Endothelial cell of umbilical vein (primary cell): Measurements from ENCODE around the gene ATG13. TPM values are rescaled to one million over a fixed set of nuclear protein-coding genes. Genes with fewer than 3 reads are reported as not detected.

Experiments
- BruUV-seq: library from RNA; stranded (reverse); fragments of 400-500 nt; replicated peaks from 2 replicates; lab custom pipeline; 2021; lab: Mats Ljungman, UMichigan
- CTCF ChIA-PET: fragments of 300-600, 350-600 bp; sonication (Branson Sonifier 250); formaldehyde crosslinking; loops from one replicate; lab custom pipeline; 2021; ENCODE audit warnings: antibody characterized with exemption, inconsistent platforms; lab: Charles Lee
- POLR2A ChIA-PET: fragments of 300-600, 350-600 bp; sonication (Branson Sonifier 250); formaldehyde crosslinking; loops from one replicate; lab custom pipeline; 2021; ENCODE audit warnings: antibody characterized with exemption, inconsistent platforms; lab: Charles Lee
- DNase-seq: peaks from one replicate; pipeline ENCODE4 v3.0.0-alpha.2; 2011; ENCODE audit warnings: low read depth, low spot score
- FAIRE-seq: peaks from 2 replicates; lab custom pipeline; 2011; peaks lifted over from hg19 to GRCh38; lab: Jason Lieb, UNC
- H2AFZ ChIP-seq: 2 replicates; pipeline ENCODE4 v1.6.0; 2012; ENCODE audit warnings: low read depth, low read length, control low read depth, inconsistent platforms
- H3K27ac ChIP-seq: 2 replicates; pipeline ENCODE4 v1.5.1; 2011; ENCODE audit warnings: low read depth, mild to moderate bottlenecking, control low read depth, low read length, moderate library complexity; ENCODE audit not compliant: insufficient read depth
- H3K27me3 ChIP-seq, 2 experiments: 2 replicates each; pipeline versions ENCODE4 v1.6.0 to v1.6.1; 2011; ENCODE audit warnings: low read length in 2 of 2, mixed read lengths in 1 of 2; ENCODE audit not compliant: control insufficient read depth in 2 of 2, insufficient read depth in 2 of 2
- H3K36me3 ChIP-seq, 2 experiments: 2 replicates in 1 of 2; 3 replicates in 1 of 2; pipeline ENCODE4 v1.5.1; 2011; ENCODE audit warnings: low read length in 2 of 2, mild to moderate bottlenecking in 1 of 2, moderate library complexity in 1 of 2; ENCODE audit not compliant: control insufficient read depth in 2 of 2, insufficient read depth in 2 of 2; ENCODE audit errors: extremely low read depth in 1 of 2
- H3K4me1 ChIP-seq: 3 replicates; pipeline ENCODE4 v1.5.1; 2011; ENCODE audit warnings: mild to moderate bottlenecking, low read length; ENCODE audit not compliant: control insufficient read depth, insufficient read depth; ENCODE audit errors: extremely low read depth
- H3K4me2 ChIP-seq: 2 replicates; pipeline ENCODE4 v1.6.1; 2011; ENCODE audit warnings: low read length, control low read depth, mixed read lengths; ENCODE audit not compliant: insufficient read depth
- H3K4me3 ChIP-seq, 3 experiments: fragments of 200-600 bp in 1 of 3; sonication (generic), shearing (Covaris generic) in 1 of 3; replicated peaks in 1 of 3; 2 replicates each; pipeline ENCODE4 v1.5.1; 2011 to 2016; ENCODE audit warnings: control low read depth in 3 of 3, low read length in 3 of 3, mild to moderate bottlenecking in 2 of 3, inconsistent platforms in 1 of 3, low read depth in 1 of 3, moderate library complexity in 1 of 3; ENCODE audit not compliant: insufficient read depth in 1 of 3
- H3K79me2 ChIP-seq: 2 replicates; pipeline ENCODE4 v1.6.0; 2012; ENCODE audit warnings: low read length, inconsistent platforms; ENCODE audit not compliant: control insufficient read depth, insufficient read depth
- H3K9ac ChIP-seq: replicated peaks from 2 replicates; pipeline ENCODE3; 2011; ENCODE audit warnings: low read length, control low read depth; ENCODE audit not compliant: insufficient read depth; ENCODE audit errors: extremely low read depth
- H3K9me1 ChIP-seq: replicated peaks from 3 replicates; pipeline ENCODE4 v1.6.0; 2011; ENCODE audit warnings: mild to moderate bottlenecking, low read length; ENCODE audit not compliant: control insufficient read depth, insufficient read depth; ENCODE audit errors: extremely low read depth
- H3K9me3 ChIP-seq: replicated peaks from 2 replicates; pipeline ENCODE4 v1.5.1; 2012; ENCODE audit warnings: low read length, inconsistent platforms; ENCODE audit not compliant: control insufficient read depth, insufficient read depth
- H4K20me1 ChIP-seq: replicated peaks from 2 replicates; pipeline ENCODE3; 2011; ENCODE audit warnings: mild to moderate bottlenecking, low read length; ENCODE audit not compliant: control insufficient read depth, insufficient read depth; ENCODE audit errors: extremely low read depth
- EZH2 ChIP-seq: IDR thresholded peaks from 2 replicates; pipeline ENCODE4 v1.6.1; 2012; ENCODE audit warnings: borderline replicate concordance, low read depth, mild to moderate bottlenecking, moderate library complexity, low read length, inconsistent platforms; ENCODE audit not compliant: severe bottlenecking
- FOS ChIP-seq: IDR thresholded peaks from 2 replicates; pipeline ENCODE4 v1.6.1; 2011; ENCODE audit warnings: mild to moderate bottlenecking, low read length, moderate library complexity, borderline replicate concordance; ENCODE audit not compliant: insufficient read depth
- GATA2 ChIP-seq: IDR thresholded peaks from 2 replicates; pipeline ENCODE4 v1.7.0; 2011; ENCODE audit warnings: low read depth, mild to moderate bottlenecking, moderate library complexity, mixed read lengths, low read length; ENCODE audit not compliant: insufficient read length, insufficient read depth
- JUN ChIP-seq: IDR thresholded peaks from 2 replicates; pipeline ENCODE4 v1.6.1; 2011; ENCODE audit warnings: borderline replicate concordance, low read depth; ENCODE audit not compliant: insufficient read length, insufficient read depth
- MYC ChIP-seq: IDR thresholded peaks from one replicate; pipeline ENCODE4 v1.6.1; 2011; ENCODE audit warnings: mild to moderate bottlenecking, low read depth, low read length
- POLR2A ChIP-seq: IDR thresholded peaks from 2 replicates; pipeline ENCODE4 v1.6.1; 2012; ENCODE audit warnings: low read depth, mild to moderate bottlenecking, control low read depth, low read length
- POLR2AphosphoS5 ChIP-seq: IDR thresholded peaks from 2 replicates; pipeline ENCODE4 v1.6.1; 2012; ENCODE audit warnings: low read depth, mild to moderate bottlenecking, control low read depth, low read length, moderate library complexity; ENCODE audit not compliant: insufficient read depth
- dilution Hi-C: fragments of 300-500 bp; cut with MboI; formaldehyde crosslinking; loops from one replicate; pipeline ENCODE4 v1.15.0; 2019; ENCODE audit warnings: low sequenced_read_pairs; ENCODE audit not compliant: extremely low pct_ligation_motif_present
- intact Hi-C: fragments of 100-400 bp; cut with micrococcal nuclease; formaldehyde crosslinking; loops from one replicate; pipeline ENCODE4 v1.10.0; 2022
- polyA plus RNA-seq, 4 experiments: library from polyadenylated mRNA; depleted of rRNA in 3 of 4; stranded (reverse) in 3 of 4; unstranded in 1 of 4; fragments of >200 nt; gene quantifications; 2 replicates each; pipeline versions ENCODE4 v1.2.1 to v1.2.3, GENCODE V29; 2011 to 2012; ENCODE audit warnings: missing spikeins in 1 of 4
- total RNA-seq: library from RNA; stranded (reverse); gene quantifications from 2 replicates; pipeline ENCODE4 v1.2.3, GENCODE V29; 2021
- TF ChIP-seq, protein P1 (sequence below), 2 donors: IDR thresholded peaks; 1 replicate in 1 of 2; 2 replicates in 1 of 2; pipeline ENCODE4 v1.5.1; 2011; ENCODE audit warnings: low read length in 2 of 2, mild to moderate bottlenecking in 2 of 2, moderate library complexity in 2 of 2, control low read depth in 1 of 2, inconsistent platforms in 1 of 2, low read depth in 1 of 2; ENCODE audit not compliant: insufficient read depth in 1 of 2; ENCODE audit errors: extremely low read depth in 1 of 2
- TF ChIP-seq, protein P2 (sequence below): IDR thresholded peaks from 2 replicates; pipeline ENCODE4 v1.6.1; 2011; ENCODE audit not compliant: insufficient read depth, insufficient read length

The ATG13 gene
- total and polyA plus RNA-seq, 2 donors (not counting 3 experiments of a cell fraction or from before 2014, with no cell fraction given) = 60.1 to 66.5 TPM

DNA sequence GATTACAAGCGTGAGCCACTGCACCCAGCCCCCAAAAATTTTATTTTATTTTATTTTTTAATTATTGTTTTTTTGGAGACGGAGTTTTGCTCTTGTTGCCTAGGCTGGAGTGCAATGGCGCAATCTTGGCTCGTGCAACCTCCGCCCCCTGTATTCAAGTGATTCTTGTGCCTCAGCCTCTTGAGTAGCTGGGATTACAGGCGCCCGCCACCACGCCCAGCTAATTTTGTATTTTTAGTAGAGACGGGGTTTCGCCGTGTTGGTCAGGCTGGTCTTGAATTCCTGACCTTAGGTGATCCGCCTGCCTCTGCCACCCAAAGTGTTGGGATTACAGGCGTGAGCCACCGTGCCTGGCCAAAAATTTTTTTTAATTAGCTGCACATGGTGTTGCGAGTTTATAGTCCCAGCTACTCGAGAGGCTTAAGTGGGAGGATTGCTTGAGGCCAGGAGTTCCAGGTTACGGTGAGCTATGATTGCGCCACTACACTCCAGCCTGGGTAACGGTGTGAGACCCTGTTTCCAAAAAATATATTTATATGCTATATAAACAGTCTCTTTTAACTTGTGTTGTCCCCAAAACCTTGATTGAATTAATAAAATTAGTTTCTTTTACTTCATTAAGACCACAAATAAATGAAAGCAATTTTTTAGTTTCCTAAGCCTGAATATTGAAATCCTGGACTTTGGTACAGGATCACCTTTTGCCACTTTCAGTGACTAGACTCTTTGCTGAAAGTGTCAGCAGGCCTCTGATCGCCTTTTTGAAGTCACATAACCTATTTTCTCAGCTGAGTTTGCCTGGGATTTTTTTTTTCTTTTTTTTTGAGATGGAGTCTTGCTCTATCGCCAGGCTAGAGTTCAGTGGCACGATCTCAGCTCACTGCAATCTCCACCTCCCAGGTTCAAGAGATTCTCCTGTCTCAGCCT is 16.2 kb downstream of the ATG13 start:
- intact Hi-C loops = no loop called here
- peaks cover 4 to 8% of the 10 kb centered on the region in 2 experiments for H3K36me3 ChIP-seq
- no peak for DNase-seq
- no peaks in the 10 kb centered on the region for H3K9me1 ChIP-seq
- no peaks in the 10 kb centered on the region for H3K4me1 ChIP-seq
- H3K4me3 ChIP-seq = no peak overlapping the region
- no peaks in the 10 kb centered on the region for H3K9me3 ChIP-seq
- no TSS peak for BruUV-seq
- no peak overlapping the region for H2AFZ ChIP-seq
- H3K27me3 ChIP-seq = no peaks in the 10 kb centered on the region
- no peaks in the 10 kb centered on the region for H4K20me1 ChIP-seq
- no peak for FAIRE-seq
- ChIA-PET POLR2A (no interaction called here), CTCF (no interaction called here)
- no peak overlapping the region for H3K27ac ChIP-seq
- H3K79me2 ChIP-seq = no peaks in the 10 kb centered on the region
- no peak overlapping the region for H3K4me2 ChIP-seq
- dilution Hi-C loops = no loop called here
- no peak overlapping the region for H3K9ac ChIP-seq
- TF ChIP-seq POLR2AphosphoS5 = no peak
- TF ChIP-seq FOS = no peak
- no peak for TF ChIP-seq EZH2
- no peak for TF ChIP-seq POLR2A
- TF ChIP-seq, protein P1, sequence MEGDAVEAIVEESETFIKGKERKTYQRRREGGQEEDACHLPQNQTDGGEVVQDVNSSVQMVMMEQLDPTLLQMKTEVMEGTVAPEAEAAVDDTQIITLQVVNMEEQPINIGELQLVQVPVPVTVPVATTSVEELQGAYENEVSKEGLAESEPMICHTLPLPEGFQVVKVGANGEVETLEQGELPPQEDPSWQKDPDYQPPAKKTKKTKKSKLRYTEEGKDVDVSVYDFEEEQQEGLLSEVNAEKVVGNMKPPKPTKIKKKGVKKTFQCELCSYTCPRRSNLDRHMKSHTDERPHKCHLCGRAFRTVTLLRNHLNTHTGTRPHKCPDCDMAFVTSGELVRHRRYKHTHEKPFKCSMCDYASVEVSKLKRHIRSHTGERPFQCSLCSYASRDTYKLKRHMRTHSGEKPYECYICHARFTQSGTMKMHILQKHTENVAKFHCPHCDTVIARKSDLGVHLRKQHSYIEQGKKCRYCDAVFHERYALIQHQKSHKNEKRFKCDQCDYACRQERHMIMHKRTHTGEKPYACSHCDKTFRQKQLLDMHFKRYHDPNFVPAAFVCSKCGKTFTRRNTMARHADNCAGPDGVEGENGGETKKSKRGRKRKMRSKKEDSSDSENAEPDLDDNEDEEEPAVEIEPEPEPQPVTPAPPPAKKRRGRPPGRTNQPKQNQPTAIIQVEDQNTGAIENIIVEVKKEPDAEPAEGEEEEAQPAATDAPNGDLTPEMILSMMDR (IDR thresholded peaks at IDR 0.05; ENCODE audit: extremely low read depth in 1 of 2, insufficient read depth in 1 of 2, low read depth in 1 of 2, low read length in 2 of 2) = no peak
- no peak for TF ChIP-seq JUN
- no peak for TF ChIP-seq MYC
- TF ChIP-seq GATA2 = no peak
- TF ChIP-seq, protein P2, sequence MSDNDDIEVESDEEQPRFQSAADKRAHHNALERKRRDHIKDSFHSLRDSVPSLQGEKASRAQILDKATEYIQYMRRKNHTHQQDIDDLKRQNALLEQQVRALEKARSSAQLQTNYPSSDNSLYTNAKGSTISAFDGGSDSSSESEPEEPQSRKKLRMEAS = no peak
